H1 (cell line): Measurements from ENCODE around the gene FGD6. TPM values are rescaled to one million over a fixed set of nuclear protein-coding genes. Genes with fewer than 3 reads are reported as not detected.
"Not testable (repeated sequence)": the region's sequence is repeated elsewhere in the genome, so short reads cannot be mapped to it uniquely, and the experiment has no call there.

ENCODE experiments used
- CTCF ChIA-PET: fragments of 300-600 bp; sonication (Branson Sonifier 250); formaldehyde crosslinking; loops from one replicate; lab custom pipeline; 2021; ENCODE audit not compliant: partially characterized antibody; lab: Charles Lee
- POLR2A ChIA-PET: fragments of 300-600 bp; sonication (Branson Sonifier 250); formaldehyde crosslinking; loops from one replicate; lab custom pipeline; 2021; ENCODE audit warnings: inconsistent platforms; ENCODE audit not compliant: partially characterized antibody; lab: Charles Lee
- DNase-seq, 2 experiments: peaks; one replicate each; pipeline versions ENCODE4 v3.0.0 to v3.0.0-alpha.2; 2010 to 2022; ENCODE audit warnings: low spot score in 2 of 2, low read depth in 1 of 2, mixed read lengths in 1 of 2
- FAIRE-seq: peaks from 2 replicates; lab custom pipeline; 2011; peaks lifted over from hg19 to GRCh38; lab: Jason Lieb, UNC
- H2AFZ ChIP-seq: 2 replicates; pipeline ENCODE4 v1.8.1; 2012; ENCODE audit warnings: low read length, inconsistent platforms
- H2AK5ac ChIP-seq: 2 replicates; pipeline ENCODE4 v1.6.1; 2013; ENCODE audit warnings: low read depth, low read length
- H2BK120ac ChIP-seq: replicated peaks from 2 replicates; pipeline ENCODE3; 2013; ENCODE audit warnings: low read depth, low read length, inconsistent platforms
- H2BK12ac ChIP-seq: 2 replicates; pipeline ENCODE4 v1.6.1; 2013; ENCODE audit warnings: low read depth, low read length
- H2BK15ac ChIP-seq: 2 replicates; pipeline ENCODE4 v1.6.1; 2013; ENCODE audit warnings: low read length
- H2BK20ac ChIP-seq: 2 replicates; pipeline ENCODE4 v1.6.1; 2013; ENCODE audit warnings: low read length
- H2BK5ac ChIP-seq: 2 replicates; pipeline ENCODE4 v1.6.1; 2013; ENCODE audit warnings: low read depth, low read length
- H3K14ac ChIP-seq: 2 replicates; pipeline ENCODE4 v1.6.1; 2013; ENCODE audit warnings: inconsistent platforms; ENCODE audit not compliant: insufficient read length
- H3K18ac ChIP-seq: 2 replicates; pipeline ENCODE4 v1.6.1; 2013; ENCODE audit warnings: low read length; ENCODE audit errors: extremely low read depth
- H3K23ac ChIP-seq: 2 replicates; pipeline ENCODE4 v1.6.1; 2013; ENCODE audit warnings: inconsistent platforms; ENCODE audit not compliant: insufficient read length
- H3K23me2 ChIP-seq: 2 replicates; pipeline ENCODE4 v1.6.1; 2013; ENCODE audit warnings: low read depth, low read length
- H3K27ac ChIP-seq: 2 replicates; pipeline ENCODE4 v1.6.1; 2011; ENCODE audit warnings: low read depth, low read length, inconsistent platforms
- H3K27me3 ChIP-seq, 4 experiments: replicated peaks in 1 of 4; 1 replicate in 1 of 4; 2 replicates in 3 of 4; pipeline versions ENCODE4 v1.6.1 to v1.8.1; 2011 to 2013; ENCODE audit warnings: low read length in 3 of 4, mild to moderate bottlenecking in 3 of 4, inconsistent platforms in 2 of 4, mixed read lengths in 2 of 4, moderate library complexity in 1 of 4; ENCODE audit not compliant: control insufficient read depth in 3 of 4, insufficient read depth in 3 of 4; ENCODE audit errors: extremely low read depth in 1 of 4
- H3K36me3 ChIP-seq, 4 experiments: 2 replicates each; pipeline versions ENCODE4 v1.6.1 to v1.8.1; 2011 to 2013; ENCODE audit warnings: mild to moderate bottlenecking in 4 of 4, low read length in 3 of 4, moderate library complexity in 2 of 4, control low read depth in 1 of 4, inconsistent platforms in 1 of 4; ENCODE audit not compliant: insufficient read depth in 4 of 4, control insufficient read depth in 2 of 4
- H3K4ac ChIP-seq: replicated peaks from 2 replicates; pipeline ENCODE3; 2013; ENCODE audit warnings: low read length, low read depth, mixed read lengths, inconsistent platforms; ENCODE audit not compliant: insufficient read length
- H3K4me1 ChIP-seq, 4 experiments: replicated peaks in 1 of 4; 1 replicate in 1 of 4; 2 replicates in 3 of 4; pipeline versions ENCODE4 v1.6.1 to v1.8.1; 2011 to 2013; ENCODE audit warnings: low read length in 3 of 4, inconsistent platforms in 2 of 4, mixed read lengths in 1 of 4; ENCODE audit not compliant: insufficient read depth in 4 of 4, control insufficient read depth in 3 of 4
- H3K4me2 ChIP-seq, 2 experiments: 2 replicates each; pipeline versions ENCODE4 v1.6.1 to v1.8.1; 2011 to 2013; ENCODE audit warnings: low read depth in 2 of 2, low read length in 2 of 2, control low read depth in 1 of 2, inconsistent platforms in 1 of 2, mild to moderate bottlenecking in 1 of 2; ENCODE audit not compliant: insufficient read depth in 1 of 2
- H3K4me3 ChIP-seq, 4 experiments: fragments of 200-600, 300-600 bp in 1 of 4; sonication (generic), shearing (Covaris generic), sonication (Bioruptor Twin) in 1 of 4; 2 replicates each; pipeline versions ENCODE4 v1.5.1 to v1.8.1; 2011 to 2016; ENCODE audit warnings: low read length in 4 of 4, low read depth in 3 of 4, control low read depth in 2 of 4, inconsistent platforms in 2 of 4, mild to moderate bottlenecking in 2 of 4, mixed read lengths in 1 of 4, moderate library complexity in 1 of 4; ENCODE audit not compliant: insufficient read depth in 2 of 4; ENCODE audit errors: extremely low read depth in 1 of 4
- H3K56ac ChIP-seq: replicated peaks from 2 replicates; pipeline ENCODE3; 2013; ENCODE audit warnings: low read depth, mild to moderate bottlenecking, mixed read lengths, low read length, inconsistent platforms; ENCODE audit not compliant: insufficient read length
- H3K79me1 ChIP-seq: 2 replicates; pipeline ENCODE4 v1.6.1; 2013; ENCODE audit warnings: low read depth, low read length, control low read depth
- H3K79me2 ChIP-seq, 2 experiments: 2 replicates each; pipeline versions ENCODE4 v1.6.1 to v1.8.1; 2012 to 2013; ENCODE audit warnings: low read length in 2 of 2, mild to moderate bottlenecking in 2 of 2, inconsistent platforms in 1 of 2; ENCODE audit not compliant: insufficient read depth in 2 of 2, control insufficient read depth in 1 of 2
- H3K9ac ChIP-seq, 4 experiments: replicated peaks in 1 of 4; 1 replicate in 1 of 4; 2 replicates in 3 of 4; pipeline versions ENCODE4 v1.6.1 to v1.8.1; 2011 to 2013; ENCODE audit warnings: low read depth in 3 of 4, low read length in 3 of 4, control low read depth in 2 of 4, mild to moderate bottlenecking in 2 of 4, moderate library complexity in 2 of 4, inconsistent platforms in 1 of 4; ENCODE audit errors: extremely low read depth in 1 of 4
- H3K9me3 ChIP-seq, 2 experiments: 2 replicates each; pipeline versions ENCODE4 v1.6.1 to v1.8.1; 2012 to 2013; ENCODE audit warnings: mild to moderate bottlenecking in 2 of 2, moderate library complexity in 2 of 2, control low read depth in 1 of 2, inconsistent platforms in 1 of 2, low read depth in 1 of 2, low read length in 1 of 2, mixed read lengths in 1 of 2; ENCODE audit not compliant: insufficient read depth in 2 of 2
- H4K20me1 ChIP-seq, 2 experiments: replicated peaks in 1 of 2; 2 replicates each; pipeline versions ENCODE3 to v1.8.1; 2011 to 2013; ENCODE audit warnings: inconsistent platforms in 2 of 2, low read length in 2 of 2, mild to moderate bottlenecking in 1 of 2; ENCODE audit not compliant: insufficient read depth in 2 of 2, control insufficient read depth in 1 of 2
- H4K5ac ChIP-seq: 2 replicates; pipeline ENCODE4 v1.6.1; 2013; ENCODE audit warnings: low read length, low read depth, mixed read lengths, inconsistent platforms; ENCODE audit not compliant: insufficient read length
- H4K8ac ChIP-seq: 2 replicates; pipeline ENCODE4 v1.8.0; 2013; ENCODE audit warnings: mild to moderate bottlenecking, moderate library complexity, low read length, inconsistent platforms; ENCODE audit not compliant: insufficient read depth; ENCODE audit errors: extremely low read depth
- H4K91ac ChIP-seq: replicated peaks from 2 replicates; pipeline ENCODE3; 2013; ENCODE audit warnings: low read length, mixed read lengths, inconsistent platforms; ENCODE audit not compliant: insufficient read length
- ATF3 ChIP-seq: IDR thresholded peaks from 2 replicates; pipeline ENCODE4 v1.6.1; 2011; ENCODE audit warnings: low read depth, mild to moderate bottlenecking, low read length; ENCODE audit not compliant: insufficient read depth
- WGBS, 2 experiments: shearing (Covaris generic) in 1 of 2; methylation state at CpG; one replicate each; pipeline versions ENCODE4 v1.1.6 to v1.1.7; 2013 to 2015; ENCODE audit warnings: low lambda C conversion rate in 2 of 2, mixed read lengths in 2 of 2, inconsistent platforms in 1 of 2, low coverage in 1 of 2, missing lambda C conversion rate in 1 of 2; ENCODE audit not compliant: insufficient replicate concordance in 2 of 2, insufficient coverage in 1 of 2, insufficient read length in 1 of 2; ENCODE audit errors: extremely low coverage in 1 of 2, missing lambda C conversion rate in 1 of 2; 5-methylcytosine and 5-hydroxymethylcytosine counted together
- polyA plus RNA-seq, 7 experiments: library from polyadenylated mRNA; depleted of rRNA in 3 of 7; stranded (reverse) in 5 of 7; unstranded in 2 of 7; fragments of >200 nt in 5 of 7; fragments of 200-250 nt in 2 of 7; gene quantifications; 1 replicate in 5 of 7; 2 replicates in 1 of 7; 4 replicates in 1 of 7; pipeline versions ENCODE4 v1.2.1 to v1.2.3, GENCODE V29; 2011 to 2013; ENCODE audit warnings: missing spikeins in 2 of 7, mixed read lengths in 2 of 7
- total RNA-seq: library from RNA; stranded (reverse); fragmentation: NEBNext Ultra II Directional; extraction: Animal tissue kit (Norgen Biotek cat#: 25700); gene quantifications from 2 replicates; pipeline ENCODE4 v1.2.1, GENCODE V29; 2021

The FGD6 gene
- total and polyA plus RNA-seq, 2 of the 8 experiments (the other 6 are each of a cell fraction or from before 2014, with no cell fraction given) = 12.2 to 24.3 TPM

- TF ChIP-seq ATF3 = no peak
Measured at GRCh38 chr12:95241761-95242506, 24.7 kb upstream of the FGD6 start (continued).

GRCh38 chr12:95241138-95241537 lies 23.9 kb upstream of the FGD6 start:
- not testable (repeated sequence) for H3K4me3 ChIP-seq, H2BK20ac ChIP-seq, H2AK5ac ChIP-seq, H3K18ac ChIP-seq, H3K4me2 ChIP-seq, H3K4me1 ChIP-seq, H3K79me1 ChIP-seq, H4K20me1 ChIP-seq, H4K5ac ChIP-seq, FAIRE-seq, H2BK12ac ChIP-seq, DNase-seq, H3K27ac ChIP-seq, H2BK120ac ChIP-seq, H2BK5ac ChIP-seq, H2BK15ac ChIP-seq, H3K23me2 ChIP-seq, H3K14ac ChIP-seq, H4K91ac ChIP-seq, H3K9ac ChIP-seq, H3K27me3 ChIP-seq, H3K23ac ChIP-seq, H3K9me3 ChIP-seq, H3K4ac ChIP-seq, H2AFZ ChIP-seq, H4K8ac ChIP-seq, H3K56ac ChIP-seq
- Histone ChIP-seq H3K36me3 (peaks cover 0 to 14% (median 5%) of the 10 kb centered on the region in 4 experiments; a peak in 2 of 8 replicates), H3K79me2 (peaks cover 0 to 83% of the 10 kb centered on the region in 2 experiments; a peak in 3 of 4 replicates)
- CTCF ChIA-PET = interaction anchor here (0.6 kb wide), 1 partner anchor 167 kb away, joined by 3 read pairs; no protein-coding TSS in a partner anchor
- POLR2A ChIA-PET = interaction anchor here (1.3 kb wide), 1 partner anchor 11 kb away, joined by 3 read pairs; no protein-coding TSS in a partner anchor
- 91% methylated on average over 6 of the region's 6 CpGs; no CpG with 5 or more reads in 1 of the 2 experiments for WGBS, 2 experiments
